Measurements from ENCODE around the gene PCGF3.
"Not testable (repeated sequence)": the region's sequence is repeated elsewhere in the genome, so short reads cannot be mapped to it uniquely, and the experiment has no call there.

PCGF3 gene

DNA sequence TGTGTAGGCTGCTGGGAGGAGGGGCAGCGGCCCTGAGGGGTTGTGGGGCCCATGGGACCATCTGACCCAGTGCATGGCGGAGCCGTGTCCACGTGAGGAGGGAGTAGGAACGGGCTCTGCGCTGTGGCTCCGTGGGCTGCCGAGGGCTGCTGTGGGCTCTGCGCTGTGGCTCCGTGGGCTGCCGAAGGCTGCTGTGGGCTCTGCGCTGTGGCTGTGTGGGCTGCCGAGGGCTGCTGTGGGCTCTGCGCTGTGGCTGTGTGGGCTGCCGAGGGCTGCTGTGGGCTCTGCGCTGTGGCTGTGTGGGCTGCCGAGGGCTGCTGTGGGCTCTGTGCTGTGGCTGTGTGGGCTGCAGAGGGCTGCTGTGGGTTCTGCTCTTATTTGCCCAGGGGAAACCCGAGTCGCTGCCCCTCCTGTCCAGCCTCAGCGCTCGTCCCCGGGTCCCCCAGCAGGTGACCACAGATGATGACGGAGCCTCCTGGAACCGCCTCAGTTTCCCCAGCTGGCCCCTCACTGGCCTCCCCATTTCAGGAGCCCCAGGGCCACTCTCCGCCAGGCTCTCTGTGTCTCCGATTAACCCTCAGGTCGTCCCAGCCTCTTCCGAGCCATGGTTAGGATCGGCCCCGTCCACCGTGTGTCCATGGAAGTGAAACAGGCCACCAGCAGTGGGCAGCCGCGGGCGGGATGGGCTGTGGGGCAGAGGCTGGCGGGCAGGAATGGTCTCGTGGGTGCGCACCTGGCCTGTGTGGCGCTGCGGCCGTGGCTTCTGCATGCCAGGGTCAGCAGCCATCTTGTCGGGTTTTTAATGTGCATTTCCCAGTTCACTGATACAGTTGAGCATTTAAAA is 20.0 kb downstream of the PCGF3 start:
- DNase-seq (ENCODE audit: low spot score), result no peak

DNA sequence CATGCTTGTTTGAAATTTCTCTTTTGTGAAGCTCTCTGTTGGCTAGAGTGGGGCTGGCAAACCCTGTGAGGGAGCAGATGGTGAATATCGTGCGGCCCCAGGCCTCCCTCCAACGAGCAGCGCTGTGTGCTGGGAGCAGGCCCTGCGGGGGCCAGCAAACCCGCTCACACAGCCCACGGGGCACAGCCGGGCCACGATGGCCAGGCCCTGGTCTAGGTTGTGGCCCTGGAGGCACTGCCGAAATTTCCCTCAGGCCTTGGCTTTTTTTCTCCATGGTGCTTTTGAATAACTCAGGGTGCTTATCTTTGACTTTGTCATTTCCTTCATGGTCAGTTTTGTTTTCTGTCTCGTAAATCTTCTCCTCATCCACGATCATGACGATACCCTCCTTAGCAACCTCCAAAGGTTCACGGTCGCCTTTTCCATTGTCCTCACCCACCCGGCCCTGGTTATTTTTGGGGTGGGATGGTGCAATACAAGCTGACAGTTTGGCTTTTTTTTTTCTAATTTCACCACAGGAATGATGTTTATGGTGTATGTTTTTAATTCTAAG is 20.7 kb downstream of the PCGF3 start:
- DNase-seq (ENCODE audit: low spot score), result no peak

DNA sequence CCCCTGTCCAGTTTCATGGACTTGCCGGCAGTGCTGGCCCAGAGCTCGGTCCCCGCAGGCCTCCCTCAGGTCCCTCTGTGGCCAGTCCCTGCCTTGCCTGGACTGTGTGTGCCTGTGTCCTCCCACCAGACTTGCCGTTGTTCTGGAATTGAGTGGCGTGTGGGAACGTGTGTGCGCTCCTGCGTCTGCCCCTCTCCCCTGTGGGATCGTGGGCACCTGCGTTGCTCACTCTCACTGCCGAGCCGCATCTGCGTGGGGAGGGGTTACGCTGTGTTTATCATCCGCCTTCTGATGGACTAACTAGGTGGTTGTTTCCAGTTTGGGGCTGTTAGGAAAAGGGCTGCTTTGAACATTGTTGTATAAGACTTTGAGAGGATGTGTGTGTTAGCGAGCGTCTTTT is 21.2 kb downstream of the PCGF3 start:
- DNase-seq (ENCODE audit: low spot score), result no peak

DNA sequence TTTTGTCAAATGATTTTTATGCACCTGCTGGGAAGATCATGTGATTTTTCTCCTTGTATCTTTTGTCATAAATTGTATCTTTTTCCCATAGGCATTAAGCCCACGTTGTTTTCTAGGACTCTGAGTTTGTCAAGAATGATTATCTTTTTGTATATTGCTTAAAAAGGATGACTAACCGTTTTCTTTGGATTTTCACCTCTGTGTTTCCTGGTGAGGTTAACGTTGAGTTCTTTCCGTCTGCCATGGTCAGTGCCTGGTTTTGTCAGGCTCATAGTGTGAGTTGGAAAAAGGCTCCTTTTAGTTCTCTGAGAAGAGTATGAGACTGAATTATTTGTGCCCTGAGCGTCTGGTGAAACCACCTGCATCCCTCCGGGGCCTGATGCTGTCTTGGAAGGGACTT is 21.9 kb downstream of the PCGF3 start:
- no peak for DNase-seq (ENCODE audit: low spot score)

DNA sequence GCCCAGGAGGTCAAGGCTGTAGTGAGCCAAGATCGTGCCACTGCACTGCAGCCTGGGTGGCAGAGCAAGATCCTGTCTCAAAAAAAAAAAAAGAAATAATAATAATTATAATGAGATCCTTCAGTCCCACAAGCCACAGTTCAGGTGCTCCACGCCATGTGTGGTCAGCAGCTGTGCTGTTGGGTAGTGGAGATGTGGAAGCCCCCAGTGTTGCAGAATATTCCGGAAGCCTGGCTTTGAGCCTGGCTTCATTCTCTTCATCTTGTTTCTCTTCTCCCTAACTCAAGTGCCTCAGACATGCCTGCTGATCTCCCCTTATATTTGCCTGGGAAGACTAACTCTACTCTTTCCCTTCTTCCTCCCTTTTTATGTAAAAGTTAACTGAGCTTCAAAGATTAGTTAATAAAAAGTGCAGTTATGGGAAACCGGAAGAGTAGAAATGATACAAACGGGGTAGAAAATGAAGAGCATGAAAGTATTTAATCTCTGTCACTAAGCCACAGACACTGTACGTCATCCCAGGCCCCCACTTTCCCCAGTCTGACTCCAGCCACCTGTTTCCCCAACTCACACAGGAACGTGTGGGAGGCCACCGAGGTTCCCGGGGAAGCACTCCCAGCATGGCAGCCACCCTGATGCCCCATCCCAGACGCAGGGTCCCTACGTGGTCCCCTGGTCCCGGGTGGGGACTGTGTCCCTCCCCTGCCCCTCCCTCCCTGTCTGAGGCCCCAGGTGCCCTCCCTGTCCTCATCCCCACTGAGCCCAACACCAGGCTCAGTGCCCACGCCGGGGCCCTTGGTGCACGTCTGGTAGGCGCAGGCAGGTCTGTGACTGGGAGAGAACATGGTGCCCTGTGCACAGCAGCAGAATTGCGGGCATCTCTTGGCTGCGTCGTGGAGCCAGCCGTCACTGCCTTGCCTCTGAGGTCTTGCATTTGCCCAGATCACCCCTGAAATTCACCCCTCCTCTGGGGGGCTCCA is 24.0 kb downstream of the PCGF3 start:
- no peak for DNase-seq (ENCODE audit: low spot score)

DNA sequence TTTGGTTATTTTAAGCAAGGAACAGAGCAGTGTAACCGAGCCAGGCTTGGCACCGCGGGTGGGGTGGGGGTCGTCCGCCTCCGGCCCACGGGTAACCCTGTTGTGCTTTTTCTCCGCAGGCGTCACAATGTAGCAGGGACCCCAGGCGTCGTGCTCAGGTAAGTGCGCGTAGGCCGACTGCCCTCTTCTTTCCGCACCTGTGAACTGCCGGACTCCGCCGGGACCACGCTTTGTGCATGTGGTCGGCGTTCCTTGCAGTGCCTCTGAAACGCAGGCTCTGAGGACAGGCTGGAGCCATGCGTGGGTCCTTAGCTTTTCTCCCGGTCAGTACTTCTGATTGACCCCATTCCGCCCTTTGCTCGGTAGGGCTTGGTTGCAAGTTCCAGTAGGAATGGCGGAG is 24.9 kb downstream of the PCGF3 start:
- no peak for DNase-seq (ENCODE audit: low spot score)

DNA sequence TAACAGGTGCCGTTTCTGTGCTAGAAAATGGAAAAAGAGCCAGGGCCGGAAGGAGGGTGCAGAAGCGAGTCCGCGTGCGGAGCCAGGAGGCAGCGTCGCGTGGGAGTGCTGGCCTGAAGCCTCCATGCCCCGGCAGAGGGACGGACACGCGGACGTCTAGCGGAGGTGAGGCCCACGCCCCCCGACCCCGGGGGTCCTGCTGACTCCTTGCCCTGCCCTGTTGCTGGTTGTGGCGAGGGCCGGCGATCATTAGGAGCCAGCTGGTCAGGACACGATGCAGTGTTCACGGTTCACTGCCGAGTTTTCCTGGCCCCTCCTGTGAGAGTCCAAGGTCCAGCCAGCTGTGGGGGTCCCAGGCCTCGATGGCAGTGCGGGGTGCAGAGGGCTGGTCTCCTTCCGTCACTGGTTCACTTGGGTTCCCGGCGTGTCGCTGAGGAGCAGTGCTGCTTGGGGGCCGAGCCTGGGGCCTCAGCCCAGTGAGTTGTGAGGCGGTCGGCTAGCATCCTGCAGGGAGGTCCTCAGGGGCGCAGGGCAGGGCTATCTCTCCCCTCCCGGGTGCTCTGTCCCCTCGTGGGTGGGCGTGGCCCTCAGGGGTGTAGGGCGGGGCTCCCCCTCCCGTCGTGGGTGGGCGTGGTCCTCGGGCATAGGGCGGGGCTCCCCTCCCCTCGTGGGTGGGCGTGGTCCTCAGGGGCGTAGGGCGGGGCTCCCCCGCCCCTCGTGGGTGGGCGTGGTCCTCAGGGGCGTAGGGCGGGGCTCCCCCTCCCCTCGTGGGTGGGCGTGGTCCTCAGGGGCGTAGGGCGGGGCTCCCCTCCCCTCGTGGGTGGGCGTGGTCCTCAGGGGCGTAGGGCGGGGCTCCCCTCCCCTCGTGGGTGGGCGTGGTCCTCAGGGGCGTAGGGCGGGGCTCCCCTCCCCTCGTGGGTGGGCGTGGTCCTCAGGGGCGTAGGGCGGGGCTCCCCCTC is 25.6 kb downstream of the PCGF3 start:
- not testable (repeated sequence) for DNase-seq (ENCODE audit: low spot score)

DNA sequence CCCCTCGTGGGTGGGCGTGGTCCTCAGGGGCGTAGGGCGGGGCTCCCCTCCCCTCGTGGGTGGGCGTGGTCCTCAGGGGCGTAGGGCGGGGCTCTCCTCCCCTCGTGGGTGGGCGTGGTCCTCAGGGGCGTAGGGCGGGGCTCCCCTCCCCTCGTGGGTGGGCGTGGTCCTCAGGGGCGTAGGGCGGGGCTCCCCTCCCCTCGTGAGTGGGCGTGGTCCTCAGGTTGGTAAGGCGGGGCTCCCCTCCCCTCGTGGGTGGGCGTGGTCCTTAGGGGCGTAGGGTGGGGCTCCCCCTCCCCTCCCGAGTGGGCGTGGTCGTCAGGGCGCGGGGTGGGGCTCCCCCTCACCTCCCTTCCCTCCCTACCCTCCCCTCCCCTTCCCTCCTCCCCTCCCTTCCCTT is 26.3 kb downstream of the PCGF3 start:
- DNase-seq (ENCODE audit: low spot score), result not testable (repeated sequence)

DNA sequence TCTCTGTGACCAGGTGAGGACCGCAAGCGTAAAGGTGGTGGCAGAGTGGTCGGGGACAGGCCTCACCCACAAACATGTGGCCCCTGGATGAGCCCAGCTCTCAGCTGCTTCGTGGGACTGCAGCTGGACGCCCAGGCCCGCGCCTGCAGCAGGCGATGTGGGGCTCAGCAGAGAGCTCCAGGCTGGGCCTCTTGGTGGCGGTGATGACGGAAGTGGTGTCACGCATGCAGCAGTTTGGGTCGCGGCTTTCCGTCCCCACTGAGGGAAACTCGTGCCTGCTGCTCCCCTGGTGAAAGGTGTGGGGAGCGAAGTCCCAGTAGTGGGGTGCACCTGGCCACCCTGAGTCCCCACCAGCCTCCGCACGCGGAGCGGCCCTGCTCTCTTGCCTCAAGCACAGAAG is 26.9 kb downstream of the PCGF3 start:
- DNase-seq (ENCODE audit: low spot score), result no peak

DNA sequence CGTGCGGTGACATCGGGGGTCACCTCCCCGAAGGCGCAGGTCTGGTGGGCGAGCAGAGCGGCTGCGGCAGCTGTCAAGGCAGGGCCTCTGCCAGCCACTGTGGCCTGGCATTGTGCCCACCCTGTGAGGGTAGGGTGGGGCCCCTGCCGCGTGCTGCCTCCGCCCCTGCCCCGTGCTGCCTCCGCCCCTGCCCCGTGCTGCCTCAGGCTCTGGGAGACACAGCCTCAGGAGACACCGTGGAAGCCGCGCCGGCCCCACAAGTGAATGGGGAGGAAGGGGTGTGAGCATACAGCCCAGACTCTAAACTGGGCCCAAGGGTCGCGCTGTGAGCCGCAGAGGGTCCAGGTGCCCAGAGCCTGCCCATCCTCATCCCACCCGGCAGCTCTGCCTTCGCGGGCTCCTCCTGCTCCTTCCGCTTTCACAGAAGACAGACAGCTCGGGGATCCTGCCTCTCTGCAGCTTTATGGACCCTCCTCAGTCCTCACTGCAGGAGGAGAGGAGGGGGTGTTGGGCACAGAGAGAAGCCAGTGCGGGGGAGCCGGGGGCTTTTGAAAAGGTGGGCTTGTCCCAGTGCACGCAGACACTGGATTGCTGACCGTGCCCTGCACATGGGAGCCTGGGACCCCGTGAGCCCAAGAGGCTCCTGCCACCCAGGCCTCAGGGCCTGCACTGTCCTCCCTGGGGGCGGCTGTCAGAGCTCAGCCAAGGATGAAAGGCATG is 27.4 kb downstream of the PCGF3 start:
- no peak for DNase-seq (ENCODE audit: low spot score)

DNA sequence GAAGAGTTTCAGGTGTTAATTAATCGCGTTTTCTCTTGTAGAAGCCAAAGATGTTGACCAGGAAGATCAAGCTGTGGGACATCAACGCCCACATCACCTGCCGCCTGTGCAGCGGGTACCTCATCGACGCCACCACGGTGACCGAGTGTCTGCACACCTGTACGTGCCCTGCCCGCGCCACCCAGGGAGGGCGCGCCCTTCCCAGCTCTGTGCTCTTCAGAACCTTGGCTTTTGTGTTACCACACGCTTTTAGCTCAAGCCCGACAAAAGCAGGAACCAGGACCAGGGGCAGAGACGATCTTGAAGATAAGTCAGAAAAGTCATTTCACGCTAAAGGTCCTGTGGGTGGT is 28.0 kb downstream of the PCGF3 start:
- DNase-seq (ENCODE audit: low spot score), result no peak

DNA sequence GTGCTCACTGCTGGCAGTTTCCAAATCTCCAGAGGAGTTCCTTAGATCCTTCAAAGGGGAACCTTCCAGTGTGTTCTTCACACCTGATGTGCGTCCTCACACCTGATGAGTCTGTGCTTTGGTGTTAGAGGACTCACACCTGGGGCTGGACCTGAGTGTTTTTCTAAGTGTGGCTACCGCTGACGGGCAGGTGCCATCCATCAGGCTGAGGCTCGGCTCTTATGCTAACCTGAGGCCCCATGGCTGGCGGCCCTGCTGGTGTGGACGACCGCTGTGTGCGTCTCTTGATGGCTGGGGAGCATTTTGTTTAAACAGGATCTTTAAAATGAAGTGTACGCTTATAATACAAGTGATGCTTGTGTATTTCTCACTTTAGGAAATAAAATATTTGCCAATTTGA is 28.4 kb downstream of the PCGF3 start:
- no peak for DNase-seq (ENCODE audit: low spot score)

DNA sequence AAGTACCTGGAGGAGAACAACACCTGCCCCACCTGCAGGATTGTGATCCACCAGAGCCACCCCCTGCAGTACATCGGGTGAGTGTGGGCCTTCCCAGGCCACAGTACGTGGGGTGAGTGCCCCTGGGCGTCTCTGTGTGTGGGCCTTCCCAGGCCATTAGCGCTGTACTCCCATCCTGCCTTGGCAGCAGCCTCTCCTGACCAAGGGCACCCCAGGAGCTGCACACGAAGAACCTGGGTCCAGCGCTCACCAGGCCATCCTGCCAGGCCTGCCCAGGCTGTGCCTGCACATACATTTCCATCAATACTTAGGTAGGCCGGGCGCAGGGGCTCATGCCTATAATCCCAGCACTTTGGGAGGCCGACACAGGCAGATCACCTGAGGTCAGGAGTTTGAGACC is 29.3 kb downstream of the PCGF3 start:
- no peak for DNase-seq (ENCODE audit: low spot score)

DNA sequence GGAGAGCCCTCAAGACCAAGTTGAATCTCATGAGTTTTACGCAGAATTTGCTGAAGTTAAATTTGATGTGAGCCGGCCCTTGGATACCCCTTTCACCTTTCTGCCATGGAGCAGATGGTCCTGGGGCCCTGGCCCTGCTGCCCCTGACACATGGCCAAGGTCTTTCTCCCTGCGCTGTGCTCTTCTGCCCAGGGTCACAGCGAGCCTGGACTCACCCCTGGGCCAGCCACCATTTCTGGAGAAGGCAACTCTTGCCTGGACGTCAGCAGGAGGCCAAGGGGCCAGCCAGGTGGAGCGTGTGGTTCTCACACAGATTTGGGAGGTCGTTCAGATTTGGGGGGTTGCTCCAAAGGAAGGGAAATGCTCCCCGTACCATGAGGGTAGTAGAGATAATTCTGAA is 30.0 kb downstream of the PCGF3 start:
- no peak for DNase-seq (ENCODE audit: low spot score)

DNA sequence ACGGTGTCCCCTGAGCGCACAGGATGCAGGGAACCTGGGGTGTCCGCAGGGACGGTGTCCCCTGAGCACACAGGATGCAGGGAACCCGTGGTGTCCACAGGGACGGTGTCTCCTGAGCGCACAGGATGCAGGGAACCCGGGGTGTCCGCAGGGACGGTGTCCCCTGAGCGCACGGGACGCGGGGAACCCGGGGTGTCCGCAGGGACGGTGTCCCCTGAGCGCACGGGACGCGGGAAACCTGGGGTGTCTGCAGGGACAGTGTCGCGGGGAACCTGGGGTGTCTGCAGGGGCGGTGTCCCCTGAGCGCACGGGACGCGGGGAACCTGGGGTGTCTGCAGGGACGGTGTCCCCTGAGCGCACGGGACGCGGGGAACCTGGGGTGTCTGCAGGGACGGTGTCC is 30.9 kb downstream of the PCGF3 start:
- DNase-seq (ENCODE audit: low spot score), result not testable (repeated sequence)

DNA sequence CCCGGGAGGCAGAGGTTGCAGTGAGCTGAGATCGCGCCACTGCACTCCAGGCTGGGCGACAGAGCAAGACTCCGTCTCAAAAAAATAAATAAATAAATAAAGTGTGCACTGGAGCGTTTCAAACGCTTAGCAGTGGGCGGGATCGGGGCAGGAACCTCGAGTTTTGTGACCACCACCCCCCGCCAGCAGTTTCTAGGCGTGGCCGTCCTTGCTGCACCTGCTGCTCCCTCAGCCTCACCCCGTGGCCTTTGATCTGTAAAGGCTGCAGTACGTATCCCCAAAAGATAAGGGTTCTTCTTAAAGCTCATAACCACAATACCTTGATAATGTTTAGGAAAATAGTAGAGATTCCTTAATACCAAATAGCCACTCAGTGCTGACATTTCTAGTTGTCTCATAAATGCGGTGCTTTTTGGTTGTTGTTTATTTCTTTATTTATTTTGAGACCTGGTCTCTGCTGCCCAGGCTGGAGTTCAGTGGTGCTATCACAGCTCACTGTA is 33.2 kb downstream of the PCGF3 start:
- no peak for DNase-seq (ENCODE audit: low spot score)

DNA sequence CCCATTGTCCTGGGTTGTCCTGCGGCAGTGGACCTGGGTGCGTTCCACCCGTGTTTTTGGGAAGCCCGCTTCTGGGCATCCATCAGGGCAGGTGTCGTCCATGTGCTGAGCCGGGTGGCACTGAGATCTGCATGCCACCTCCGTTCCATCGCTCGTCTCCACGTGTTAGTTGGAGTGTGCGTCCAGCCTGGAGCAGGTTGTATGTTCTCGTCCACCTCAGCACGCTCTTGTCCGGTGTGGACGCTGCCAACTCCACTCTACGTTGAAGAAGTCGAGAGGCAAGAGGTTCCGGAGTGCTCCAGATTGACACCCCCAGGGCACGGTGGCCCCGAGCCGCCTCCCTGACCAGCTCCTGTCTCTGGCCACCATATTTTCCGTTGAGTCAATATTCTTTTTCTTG is 33.9 kb downstream of the PCGF3 start:
- no peak for DNase-seq (ENCODE audit: low spot score)

DNA sequence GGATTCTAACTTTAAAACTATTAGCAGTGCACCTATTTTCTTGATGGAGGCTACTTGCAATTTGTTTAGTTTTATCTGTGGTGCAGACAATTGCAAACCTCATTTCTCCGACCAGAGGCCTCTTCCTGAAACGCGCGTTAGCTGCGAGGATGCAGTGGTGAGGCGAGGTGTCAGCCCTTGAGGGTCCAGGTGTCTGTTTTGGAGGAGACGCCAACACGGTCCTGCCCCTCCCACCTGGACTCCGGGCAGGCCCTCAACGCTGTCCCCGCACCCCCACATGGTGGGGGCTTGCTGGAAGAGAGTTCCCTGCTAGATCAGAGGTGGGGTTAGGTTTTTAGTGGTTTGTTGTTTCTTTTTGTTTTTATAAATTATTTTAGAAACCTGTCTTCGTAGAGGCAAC is 34.4 kb downstream of the PCGF3 start:
- no peak for DNase-seq (ENCODE audit: low spot score)

DNA sequence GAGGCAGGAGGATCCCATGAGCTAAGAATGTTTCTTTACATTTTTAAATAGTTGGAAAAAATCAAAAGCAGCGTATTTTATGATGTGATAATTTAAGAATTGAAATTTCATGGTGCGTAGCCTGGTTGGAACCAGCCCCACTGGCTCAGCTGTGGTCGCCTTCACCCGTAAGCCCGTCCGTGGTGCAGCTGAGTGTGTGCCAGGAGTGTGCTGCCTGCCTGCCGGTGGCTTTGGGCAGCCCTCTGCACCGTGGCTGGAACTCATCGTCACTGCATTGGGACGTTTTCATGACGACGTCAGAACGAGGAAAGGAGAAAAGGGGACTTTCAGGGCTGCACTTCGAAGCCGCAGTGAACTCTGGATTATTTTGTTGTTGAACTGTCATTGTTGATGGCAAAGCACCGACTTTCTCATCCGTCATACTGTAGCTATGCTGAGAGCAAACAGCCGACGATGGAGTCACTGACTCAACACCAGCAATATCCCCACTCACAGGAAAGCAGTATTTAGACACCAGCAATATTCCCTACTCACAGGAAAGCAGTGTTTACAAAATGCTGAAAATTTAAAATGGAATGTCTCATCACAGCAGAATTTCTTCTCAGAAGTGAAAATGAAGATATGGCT is 35.1 kb downstream of the PCGF3 start:
- DNase-seq (ENCODE audit: low spot score), result no peak

DNA sequence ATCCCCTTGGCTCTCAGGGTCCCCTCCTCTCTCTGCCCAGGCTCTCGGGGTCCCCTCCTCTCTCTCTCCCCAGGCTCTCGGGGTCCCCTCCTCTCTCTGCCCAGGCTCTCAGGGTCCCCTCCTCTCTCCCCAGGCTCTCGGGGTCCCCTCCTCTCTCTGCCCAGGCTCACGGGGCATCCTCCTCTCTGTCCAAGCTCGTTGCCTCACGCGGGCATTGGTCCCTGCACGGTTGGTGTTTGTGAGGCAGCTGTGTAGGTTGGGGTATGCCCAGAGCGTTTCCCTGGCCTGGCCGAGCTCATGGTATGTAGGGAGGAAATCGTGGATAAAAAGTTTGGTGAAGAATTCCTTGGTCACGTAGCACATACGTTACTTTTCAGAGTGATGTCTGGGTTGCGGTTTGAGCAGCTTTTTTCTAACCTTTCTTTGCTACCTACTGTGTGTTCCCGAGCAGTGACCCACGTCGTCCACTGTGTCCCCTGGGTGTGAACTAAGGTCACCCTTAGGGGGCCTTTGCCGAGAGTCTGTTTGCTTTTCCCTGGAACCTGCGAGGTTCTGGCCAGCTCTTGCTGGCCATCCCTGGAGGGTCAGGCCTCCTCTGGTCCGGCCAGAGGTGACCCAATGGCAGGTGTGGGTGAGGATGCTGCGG is 36.6 kb downstream of the PCGF3 start:
- DNase-seq (ENCODE audit: low spot score), result no peak
